Ovary (tissue), 9 donors: ENCODE data around the gene SH3BGR. TPM values are rescaled to one million over a fixed set of nuclear protein-coding genes. Genes with fewer than 3 reads are reported as not detected.

Source experiments
- DNase-seq, 5 donors: peaks; one replicate each; pipeline ENCODE4 v3.0.0-alpha.2; 2019 to 2020
- H3K27ac ChIP-seq, 2 donors: fragments of 200-600 bp; one replicate each; pipeline versions ENCODE4 v1.5.1 to v1.8.0; 2019 to 2022
- H3K27me3 ChIP-seq: fragments of 200-600 bp; one replicate; pipeline ENCODE4 v1.8.0; 2022
- H3K36me3 ChIP-seq: fragments of 200-600 bp; sonication (generic); one replicate; pipeline ENCODE4 v1.5.1; 2019
- H3K4me1 ChIP-seq: one replicate; pipeline ENCODE4 v1.8.1; 2013; ENCODE audit warnings: mild to moderate bottlenecking, moderate library complexity; ENCODE audit not compliant: insufficient read depth
- H3K4me3 ChIP-seq: fragments of 200-600 bp; sonication (generic); one replicate; pipeline ENCODE4 v1.5.1; 2017
- H3K9me3 ChIP-seq, 2 donors: fragments of 200-600 bp in 1 of 2; sonication (generic) in 1 of 2; one replicate each; pipeline versions ENCODE4 v1.5.1 to v1.8.1; 2013 to 2019; ENCODE audit warnings: mild to moderate bottlenecking in 1 of 2, moderate library complexity in 1 of 2
- EP300 ChIP-seq: sonication (generic); formaldehyde crosslinking; IDR thresholded peaks from one replicate; pipeline ENCODE4 v1.6.1; 2017; ENCODE audit warnings: antibody characterized with exemption
- POLR2A ChIP-seq: fragments of 450-650 bp; IDR thresholded peaks from one replicate; pipeline ENCODE4 v1.6.1; 2017; ENCODE audit warnings: antibody characterized with exemption, mild to moderate bottlenecking, moderate library complexity
- WGBS, 3 donors: extraction: QIAGEN DNeasy Blood & Tissue Kit in 1 of 3; methylation state at CpG; one replicate each; pipeline versions ENCODE4 v1.1.5 to v1.1.7; 2013 to 2017; 5-methylcytosine and 5-hydroxymethylcytosine counted together
- intact Hi-C, 4 donors: fragments of 100-400 bp; cut with DNase I; formaldehyde crosslinking; loops; one replicate each; pipeline versions ENCODE4 v1.11.0 to v1.15.1; 2022 to 2023
- polyA plus RNA-seq, 2 donors: library from polyadenylated mRNA; stranded (reverse); fragments of 200-250 nt in 1 of 2; fragments of 350-450 nt in 1 of 2; fragmentation: Illumina TruSeq in 1 of 2; extraction: RNeasy Lipid Tissue Mini Kit (QIAGEN cat#74804) in 1 of 2; gene quantifications; one replicate each; pipeline ENCODE4 v1.2.3, GENCODE V29; 2013 to 2014
- total RNA-seq, 7 donors: library from RNA; depleted of rRNA in 2 of 7; stranded (reverse); fragments of >200 nt in 2 of 7; fragmentation: NEBNext Ultra II Directional in 3 of 7; extraction: Animal tissue kit (Norgen Biotek cat#: 25700) in 3 of 7; gene quantifications; one replicate each; pipeline versions ENCODE4 v1.1.0 to v1.2.4, GENCODE V29; 2016 to 2023
- TF ChIP-seq, protein P1 (sequence below), 3 donors: fragments of 450-650 bp in 2 of 3; fragments of 200-600 bp in 1 of 3; IDR thresholded peaks; one replicate each; pipeline versions ENCODE4 v1.5.1 to v1.8.0; 2016 to 2022; ENCODE audit warnings: antibody characterized with exemption in 3 of 3, mild to moderate bottlenecking in 1 of 3
- donor health status: DM: no; HTN: no; CAD: no; lungs with moderate emphysema.
- donor health status: DM: no; HTN: no; CAD: no.
- donor health status: Bipolar disorder and iron deficiency.
- donor health status: DM: yes; HTN: yes; CAD: no.
- donor health status: DM: no; HTN: no; CAD: no.
- donor health status: DM: yes; HTN: yes; CAD: no.

SH3BGR gene
- total and polyA plus RNA-seq, 9 donors, result 1.1 to 16.2 (median 3.0) TPM

GRCh38 chr21:39511102-39511501, 59.3 kb downstream of the SH3BGR start:
- 91 to 98% (median 96%) methylated on average over 3 of the region's 3 CpGs for WGBS, 3 donors
- Histone ChIP-seq H3K27me3 (no peaks in the 10 kb centered on the region), H3K36me3 (no peaks in the 10 kb centered on the region), H3K4me1 (no peaks in the 10 kb centered on the region), H3K9me3 (no peaks in the 10 kb centered on the region), H3K27ac (no peak overlapping the region), H3K4me3 (no peak overlapping the region)
- TF ChIP-seq POLR2A, result no peak
- TF ChIP-seq EP300, result no peak
- TF ChIP-seq, protein P1, sequence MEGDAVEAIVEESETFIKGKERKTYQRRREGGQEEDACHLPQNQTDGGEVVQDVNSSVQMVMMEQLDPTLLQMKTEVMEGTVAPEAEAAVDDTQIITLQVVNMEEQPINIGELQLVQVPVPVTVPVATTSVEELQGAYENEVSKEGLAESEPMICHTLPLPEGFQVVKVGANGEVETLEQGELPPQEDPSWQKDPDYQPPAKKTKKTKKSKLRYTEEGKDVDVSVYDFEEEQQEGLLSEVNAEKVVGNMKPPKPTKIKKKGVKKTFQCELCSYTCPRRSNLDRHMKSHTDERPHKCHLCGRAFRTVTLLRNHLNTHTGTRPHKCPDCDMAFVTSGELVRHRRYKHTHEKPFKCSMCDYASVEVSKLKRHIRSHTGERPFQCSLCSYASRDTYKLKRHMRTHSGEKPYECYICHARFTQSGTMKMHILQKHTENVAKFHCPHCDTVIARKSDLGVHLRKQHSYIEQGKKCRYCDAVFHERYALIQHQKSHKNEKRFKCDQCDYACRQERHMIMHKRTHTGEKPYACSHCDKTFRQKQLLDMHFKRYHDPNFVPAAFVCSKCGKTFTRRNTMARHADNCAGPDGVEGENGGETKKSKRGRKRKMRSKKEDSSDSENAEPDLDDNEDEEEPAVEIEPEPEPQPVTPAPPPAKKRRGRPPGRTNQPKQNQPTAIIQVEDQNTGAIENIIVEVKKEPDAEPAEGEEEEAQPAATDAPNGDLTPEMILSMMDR (IDR thresholded peaks at IDR 0.05), result no peak
- intact Hi-C loops, result loop anchor here in 2 of 4 donors (10.0 kb wide), 1 partner anchor 204 kb away; no protein-coding TSS in a partner anchor
- no peak for DNase-seq

- H3K4me1 ChIP-seq, result no peaks in the 10 kb centered on the region
- DNase-seq, result no peak
- intact Hi-C loops, result loop anchor here in 2 of 4 donors (10.0 kb wide), 1 partner anchor 201 kb away; no protein-coding TSS in a partner anchor
- no peaks in the 10 kb centered on the region for H3K27me3 ChIP-seq
- no peaks in the 10 kb centered on the region for H3K9me3 ChIP-seq
- no peak overlapping the region for H3K4me3 ChIP-seq
- no peak overlapping the region for H3K27ac ChIP-seq
- H3K36me3 ChIP-seq, result no peaks in the 10 kb centered on the region
- TF ChIP-seq, protein P1 (IDR thresholded peaks at IDR 0.05), result no peak
- TF ChIP-seq POLR2A (no peak), EP300 (no peak)
- WGBS, 3 donors, result 74 to 91% (median 79%) methylated on average over 1 of the region's 1 CpG
These were observed 62.0 kb downstream of the SH3BGR start for GRCh38 chr21:39513735-39514134.

GRCh38 chr21:39515684-39516472, 64.1 kb downstream of the SH3BGR start:
- Histone ChIP-seq H3K36me3 (no peaks in the 10 kb centered on the region), H3K27me3 (no peaks in the 10 kb centered on the region), H3K27ac (no peak overlapping the region), H3K9me3 (no peaks in the 10 kb centered on the region), H3K4me1 (no peaks in the 10 kb centered on the region), H3K4me3 (no peak overlapping the region)
- intact Hi-C loops, result loop anchor here in 2 of 4 donors (10.0 kb wide), 1 partner anchor 199 kb away; no protein-coding TSS in a partner anchor
- DNase-seq, result no peak
- WGBS, 3 donors, result 51 to 65% (median 54%) methylated on average over 8 of the region's 8 CpGs
- TF ChIP-seq POLR2A, result no peak
- TF ChIP-seq EP300, result no peak
- TF ChIP-seq, protein P1 (IDR thresholded peaks at IDR 0.05), result no peak

GRCh38 chr21:39518055-39518846, 66.5 kb downstream of the SH3BGR start:
- H3K27ac ChIP-seq, result no peak overlapping the region
- no peaks in the 10 kb centered on the region for H3K4me1 ChIP-seq
- intact Hi-C loops, result loop anchor here in 2 of 4 donors (10.0 kb wide), 1 partner anchor 197 kb away; no protein-coding TSS in a partner anchor
- WGBS, 3 donors, result 24 to 30% (median 25%) methylated on average over 13 of the region's 13 CpGs
- no peak overlapping the region for H3K4me3 ChIP-seq
- no peaks in the 10 kb centered on the region for H3K36me3 ChIP-seq
- no peaks in the 10 kb centered on the region for H3K27me3 ChIP-seq
- DNase-seq, result no peak
- TF ChIP-seq, protein P1 (IDR thresholded peaks at IDR 0.05), result peak in 2 of 3 donors; percentile 28 to 68
- no peak for TF ChIP-seq EP300
- H3K9me3 ChIP-seq, result no peaks in the 10 kb centered on the region
